Measurements from ENCODE around the gene OBP2A.
A peak's percentile ranks its signal among the peaks of the same experiment; 100 is the strongest.
"Not testable (repeated sequence)": the region's sequence is repeated elsewhere in the genome, so short reads cannot be mapped to it uniquely, and the experiment has no call there.

The OBP2A gene

DNA sequence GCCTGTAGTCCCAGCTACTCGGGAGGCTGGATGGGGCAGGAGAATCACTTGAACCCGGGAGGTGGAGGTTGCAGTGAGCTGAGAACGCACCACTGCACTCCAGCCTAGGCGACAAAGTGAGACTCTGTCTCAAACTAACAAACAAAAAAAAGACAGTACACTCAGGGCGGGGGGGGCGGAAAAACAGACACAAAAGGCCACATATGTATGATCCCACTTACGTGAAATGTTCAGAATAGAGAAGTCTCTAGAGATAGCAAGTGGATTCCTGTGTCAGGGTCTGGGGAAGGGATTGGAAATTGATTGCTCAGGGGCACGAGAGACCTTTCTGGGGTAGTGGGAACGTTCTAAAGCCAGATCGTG, 33.7 kb upstream of the OBP2A start:
- ATAC-seq (no peak), DNase-seq (no peak)

DNA sequence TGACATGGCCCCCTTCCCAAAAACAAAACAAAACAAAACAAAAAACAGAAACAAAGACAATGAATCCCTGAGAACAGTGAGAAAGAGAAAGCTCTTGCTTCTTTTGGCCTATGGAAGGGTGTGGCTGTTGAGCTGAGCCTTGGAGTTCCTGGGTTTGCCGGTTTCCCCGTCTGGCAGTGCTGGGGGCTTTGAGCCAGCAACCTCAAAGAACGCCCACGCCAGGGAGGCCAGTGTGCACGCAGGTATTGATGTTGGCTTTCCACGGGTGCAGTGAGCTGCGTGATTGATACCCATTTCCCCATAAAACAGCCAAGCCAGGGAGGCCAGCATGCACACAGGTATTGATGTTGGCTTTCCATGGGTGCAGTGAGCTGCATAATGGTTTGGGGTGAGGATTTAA, 33.0 kb upstream of the OBP2A start:
- ATAC-seq, result no peak
- no peak for DNase-seq

DNA sequence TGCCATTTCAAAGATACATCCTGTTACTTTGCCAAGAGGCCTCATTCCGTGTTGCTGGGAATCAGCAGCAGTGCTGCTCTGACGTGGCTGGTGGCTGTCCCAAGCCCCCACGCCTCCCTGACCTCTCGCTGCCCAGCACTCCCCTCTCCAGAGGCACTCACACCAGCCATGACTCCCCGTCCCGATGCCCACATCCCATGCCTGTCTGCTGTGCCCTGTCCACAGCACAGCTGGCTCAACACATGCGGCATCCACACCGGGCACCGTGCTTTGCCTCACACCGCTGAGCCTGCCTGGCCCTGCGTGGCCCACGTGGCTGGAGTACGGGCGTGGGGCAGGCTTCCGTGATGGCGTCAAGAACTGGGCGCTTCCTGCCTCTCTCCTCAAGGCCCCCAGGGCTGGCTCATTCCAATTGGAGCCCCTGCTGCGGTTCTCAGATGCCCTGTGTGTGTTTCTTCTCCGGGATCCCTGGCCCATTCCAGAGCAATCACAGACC, 32.5 kb upstream of the OBP2A start:
- ATAC-seq (no peak), DNase-seq (no peak)

DNA sequence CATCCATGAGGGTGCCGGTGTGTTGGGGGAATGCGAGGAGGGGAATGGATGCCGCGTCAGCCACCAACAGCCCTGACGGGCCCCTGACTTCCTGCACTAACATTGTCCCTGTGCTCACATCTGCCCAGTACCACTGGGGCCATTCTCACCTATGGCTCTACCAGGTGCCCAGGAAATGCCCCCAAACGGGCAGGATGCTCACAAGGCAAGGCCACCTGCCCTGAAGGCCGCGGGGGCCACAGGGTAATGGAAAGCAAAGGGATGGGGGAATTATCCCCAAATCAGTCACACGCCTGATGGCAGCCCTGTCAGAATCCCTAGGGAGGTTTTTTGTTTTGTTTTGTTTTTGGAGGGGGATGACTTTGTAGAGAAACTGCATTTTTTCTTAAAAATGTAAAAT, 32.0 kb upstream of the OBP2A start:
- not testable (repeated sequence) for DNase-seq, ATAC-seq

DNA sequence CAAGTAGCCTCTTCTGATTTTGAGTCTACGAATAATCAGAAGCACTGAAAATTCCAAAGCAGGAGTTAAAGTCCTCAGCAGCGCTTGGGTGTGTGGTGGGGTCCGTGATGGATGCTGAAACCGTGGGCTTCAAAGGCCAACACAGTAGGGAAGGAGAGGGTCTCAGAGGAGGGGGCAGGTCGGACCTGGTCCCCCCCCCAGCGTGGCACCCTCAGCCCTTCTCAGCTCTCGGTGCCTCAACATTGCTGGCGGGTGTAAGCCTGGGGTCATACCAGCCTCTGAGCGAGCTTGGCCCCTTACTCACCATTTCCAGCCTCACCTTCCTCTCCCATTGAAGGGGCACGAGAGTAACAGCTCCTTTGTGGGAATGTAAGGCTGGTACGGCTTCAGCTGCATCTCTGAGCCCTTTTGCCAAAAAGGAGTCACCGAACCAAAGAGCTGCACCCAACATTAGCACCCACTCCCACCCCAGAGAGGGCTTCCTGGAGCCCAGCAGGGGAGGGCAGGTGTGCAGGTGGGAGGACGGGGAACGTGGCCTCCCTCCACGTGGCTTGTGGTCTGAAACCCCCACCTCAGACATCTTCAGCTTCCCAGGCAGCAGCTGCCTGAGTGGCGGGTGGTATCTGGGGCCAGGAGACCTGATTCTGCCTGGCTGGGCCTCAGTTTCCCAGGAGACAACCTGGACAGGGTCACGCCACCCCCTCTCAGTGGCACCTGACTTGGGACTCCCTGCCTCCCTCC, 31.4 kb upstream of the OBP2A start:
- DNase-seq (no peak), ATAC-seq (no peak)

DNA sequence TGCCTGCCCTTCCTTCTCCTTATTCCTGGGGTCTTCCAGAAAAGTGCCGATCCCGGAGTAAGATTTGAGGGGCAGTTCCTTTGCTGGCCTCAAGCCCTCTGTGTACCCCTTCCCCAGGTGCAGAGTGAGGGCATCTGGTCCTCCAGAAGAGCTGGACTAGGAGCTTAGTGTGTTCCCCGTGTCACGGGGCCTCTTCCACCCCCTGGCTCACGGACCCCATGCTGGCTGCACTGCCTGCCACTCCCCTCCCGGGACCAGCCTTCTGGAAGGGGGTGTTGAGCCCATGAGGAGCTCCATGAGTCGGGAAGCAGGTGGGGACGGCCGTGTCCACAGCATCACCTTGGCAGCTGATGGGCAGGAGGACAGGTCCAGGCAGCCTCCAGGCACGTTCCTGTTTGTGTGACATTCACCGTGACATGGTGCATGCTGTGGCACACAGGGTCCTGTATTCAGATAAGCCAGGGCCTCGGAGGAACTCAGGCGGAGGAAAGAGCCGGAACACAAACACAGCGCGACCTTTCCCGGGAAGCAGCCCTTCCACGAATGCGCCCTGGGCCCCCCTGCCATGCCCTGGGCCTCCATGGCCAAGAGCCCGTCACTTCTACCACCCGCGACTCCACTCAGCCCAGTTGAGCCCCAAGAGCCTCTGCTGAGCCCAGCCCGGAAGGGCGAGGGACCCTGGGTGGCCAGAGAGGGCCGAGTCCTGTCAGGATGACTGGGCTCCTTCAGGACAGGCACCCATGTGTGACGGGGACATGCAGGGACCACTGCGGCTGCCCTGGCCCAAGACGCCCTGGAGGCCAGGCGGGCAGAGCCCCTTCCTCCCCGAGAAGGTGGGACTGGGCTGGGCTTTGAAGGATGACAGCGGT, 30.6 kb upstream of the OBP2A start:
- ATAC-seq, result no peak
- no peak for DNase-seq

DNA sequence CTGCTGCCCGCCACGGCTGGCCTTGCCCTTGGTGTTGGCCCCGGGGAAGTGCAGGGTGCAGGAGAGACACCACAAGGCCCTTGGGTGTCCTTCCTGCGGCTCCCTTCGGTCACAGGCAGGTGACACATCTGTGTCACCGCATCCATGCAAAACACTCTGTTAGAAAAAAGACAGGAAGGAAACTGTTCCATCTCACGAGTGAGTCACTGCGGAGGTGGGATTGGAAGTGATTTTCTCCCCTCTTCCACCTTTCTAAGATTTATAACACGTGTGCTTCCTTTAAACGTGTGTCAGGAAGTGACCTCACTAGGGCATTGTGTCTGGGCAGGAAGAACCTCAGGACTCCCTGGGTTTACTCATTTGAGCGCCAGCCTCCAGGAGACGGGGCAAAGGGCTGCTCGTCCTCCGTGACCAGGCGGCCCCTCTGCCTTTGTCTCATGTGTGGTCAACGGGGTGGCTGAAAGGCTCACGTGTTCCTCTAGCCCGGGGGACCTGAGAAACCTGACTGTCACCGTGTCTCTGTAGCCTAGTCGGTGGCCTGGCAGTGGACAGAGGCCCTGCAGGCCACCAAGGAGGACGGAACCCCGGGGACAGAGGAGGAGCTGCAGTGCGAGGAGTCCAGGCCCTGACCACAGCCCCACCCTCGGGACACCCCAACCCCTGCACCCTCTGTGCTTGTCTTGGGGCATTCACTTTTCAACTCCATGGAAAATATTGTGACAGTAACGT, 29.6 kb upstream of the OBP2A start:
- ATAC-seq, result peak; percentile 28
- no peak for DNase-seq

DNA sequence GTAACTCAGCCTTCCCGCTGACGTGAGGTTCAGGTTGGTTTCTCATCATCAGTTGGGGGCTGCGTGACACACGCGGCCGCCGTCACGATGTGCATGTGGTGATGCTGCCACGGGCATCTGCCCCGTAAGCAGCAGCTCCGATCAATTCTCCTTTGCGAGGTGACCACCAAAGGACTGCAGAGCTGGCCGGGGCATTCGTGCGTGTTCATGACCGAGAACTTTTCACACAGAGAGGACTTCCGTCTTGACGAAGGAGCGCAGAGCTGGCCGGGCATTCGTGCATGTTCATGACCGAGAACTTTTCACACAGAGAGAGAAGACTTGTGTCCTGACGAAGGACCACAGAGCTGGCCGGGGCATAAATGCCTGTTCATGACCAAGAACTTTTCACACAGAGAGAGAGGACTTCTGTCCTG, 28.5 kb upstream of the OBP2A start:
- ATAC-seq, result no peak
- no peak for DNase-seq

DNA sequence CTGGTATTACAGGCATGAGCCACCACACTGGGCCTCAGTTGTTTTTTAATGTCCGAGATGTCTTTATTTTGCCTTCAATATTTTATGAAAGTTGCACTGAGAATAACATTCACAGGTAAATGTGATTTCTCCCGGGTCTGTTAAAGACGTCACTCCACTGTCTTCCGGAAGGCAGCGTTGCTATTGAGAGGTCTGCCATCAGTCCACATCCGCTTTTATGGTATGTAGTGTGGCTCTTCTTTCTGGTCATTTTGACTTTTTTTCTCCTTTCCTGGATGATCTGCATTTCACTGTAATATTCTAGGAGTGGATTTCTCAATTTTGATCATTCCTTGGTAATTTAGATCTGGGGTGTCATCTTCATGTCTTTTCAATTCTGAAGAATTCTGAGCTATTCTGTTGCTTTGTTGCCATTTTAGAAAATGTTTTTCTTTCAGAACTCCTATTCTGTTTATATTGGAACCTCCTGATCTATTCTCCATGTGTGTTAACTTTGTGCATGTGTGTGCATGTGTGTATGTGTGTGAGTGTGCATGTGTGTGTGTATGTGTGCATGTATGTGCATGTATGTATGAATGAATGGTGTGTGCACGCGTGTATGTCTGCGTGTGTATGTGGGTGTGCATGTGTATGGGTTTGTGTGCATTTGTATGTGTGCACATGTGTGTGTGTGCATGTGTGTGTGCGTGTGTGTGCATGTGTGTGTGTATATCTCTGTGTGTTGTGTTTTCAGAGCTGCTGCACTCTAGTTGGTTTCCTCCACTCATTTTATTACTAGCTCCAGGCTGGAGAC, 26.6 kb upstream of the OBP2A start:
- no peak for DNase-seq
- no peak for ATAC-seq

DNA sequence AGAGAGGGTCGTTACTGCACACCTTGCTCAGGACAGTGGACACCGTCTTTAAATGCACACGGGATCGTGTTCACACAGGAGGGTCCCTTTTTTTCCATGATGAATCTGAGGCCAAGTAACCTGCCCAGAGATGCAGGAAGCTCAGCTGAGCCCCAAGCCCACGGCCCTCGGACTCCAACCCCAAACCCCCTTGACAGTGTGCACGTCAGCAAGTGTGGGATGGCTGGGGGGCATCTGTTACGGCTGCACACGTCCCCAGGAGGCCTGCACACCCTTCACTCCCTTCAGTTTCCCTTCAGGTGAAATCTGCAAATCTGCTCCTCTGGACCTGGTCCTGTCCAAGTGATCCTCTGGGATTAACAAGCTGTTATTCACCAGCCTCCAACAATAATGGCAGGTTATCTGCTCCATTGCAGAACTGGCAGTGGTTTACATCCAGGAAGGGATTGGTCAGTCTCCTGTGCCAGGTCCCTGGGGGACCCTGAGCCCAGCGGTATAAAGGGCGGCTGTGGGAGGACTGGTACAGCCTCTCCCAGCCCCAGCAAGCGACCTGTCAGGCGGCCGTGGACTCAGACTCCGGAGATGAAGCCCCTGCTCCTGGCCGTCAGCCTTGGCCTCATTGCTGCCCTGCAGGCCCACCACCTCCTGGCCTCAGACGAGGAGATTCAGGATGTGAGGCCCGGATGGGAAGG, 24.9 kb upstream of the OBP2A start, which contains the start of gene LCN1:
Gene LCN1, plus strand, starts transcription at position 525 of the 692 bp plus-strand sequence. Its CDS starts 58 bp downstream, at position 583.
- ATAC-seq, result no peak
- no peak for DNase-seq

DNA sequence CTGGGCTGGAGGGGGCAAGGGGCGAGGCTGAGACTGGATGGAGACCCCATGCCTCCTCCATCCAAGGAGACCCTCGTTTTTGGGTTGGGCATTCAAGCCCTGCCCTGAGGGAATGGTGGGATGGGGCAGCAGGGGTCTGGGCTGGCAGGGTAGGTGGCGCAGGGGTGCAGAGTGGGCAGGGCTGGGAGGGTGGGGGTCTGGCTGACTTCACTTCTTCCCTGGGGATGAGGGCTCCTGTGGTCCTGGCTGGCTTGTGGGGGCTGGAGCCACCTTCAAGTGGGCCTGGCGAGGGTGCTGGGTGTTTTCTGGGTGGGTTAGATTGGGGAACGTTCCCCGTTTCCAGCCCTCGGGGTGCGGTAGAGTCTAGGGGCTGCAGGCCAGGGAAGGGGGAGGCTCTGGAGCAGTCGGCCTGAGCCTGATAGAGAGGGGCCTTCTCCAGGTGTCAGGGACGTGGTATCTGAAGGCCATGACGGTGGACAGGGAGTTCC, 24.3 kb upstream of the OBP2A start:
- ATAC-seq, result no peak

DNA sequence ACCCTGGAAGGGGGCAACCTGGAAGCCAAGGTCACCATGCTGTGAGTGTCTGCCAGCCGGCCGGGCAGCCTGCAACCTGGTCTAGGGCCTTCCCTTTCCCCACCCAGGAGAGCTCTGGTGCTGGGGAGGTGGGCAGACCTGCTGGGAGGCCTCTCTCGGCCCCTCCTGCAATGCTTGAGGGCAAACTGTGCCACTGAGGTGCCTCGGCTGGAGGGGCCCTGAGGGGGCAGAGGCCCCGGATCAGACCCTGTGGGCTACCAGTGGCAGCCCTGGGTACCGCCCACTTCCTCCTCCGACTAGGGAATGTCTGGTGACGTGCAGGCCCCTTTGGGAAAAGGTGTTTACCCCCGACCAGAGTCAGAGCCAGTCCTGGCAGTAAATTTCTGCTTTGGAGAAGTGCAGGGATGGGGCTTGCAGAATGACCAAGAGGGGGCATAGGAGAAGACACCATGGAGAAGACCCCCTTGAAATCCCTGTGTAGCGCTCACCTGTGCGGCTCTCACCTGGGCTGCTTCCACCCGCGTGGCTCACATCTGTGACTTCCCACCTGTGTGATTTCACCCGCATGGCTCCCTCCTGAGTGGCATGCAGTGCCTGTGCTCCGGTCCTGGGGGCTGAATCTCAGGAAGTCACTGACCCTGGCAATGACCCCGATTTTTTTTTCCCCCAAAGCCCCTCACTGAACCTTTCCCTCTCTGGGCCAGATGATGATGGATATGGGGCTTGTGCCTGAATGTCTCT, 23.6 kb upstream of the OBP2A start:
- DNase-seq (no peak), ATAC-seq (no peak)

More for the DNA sequence above, 24.3 kb upstream of the OBP2A start:
- DNase-seq, result no peak

DNA sequence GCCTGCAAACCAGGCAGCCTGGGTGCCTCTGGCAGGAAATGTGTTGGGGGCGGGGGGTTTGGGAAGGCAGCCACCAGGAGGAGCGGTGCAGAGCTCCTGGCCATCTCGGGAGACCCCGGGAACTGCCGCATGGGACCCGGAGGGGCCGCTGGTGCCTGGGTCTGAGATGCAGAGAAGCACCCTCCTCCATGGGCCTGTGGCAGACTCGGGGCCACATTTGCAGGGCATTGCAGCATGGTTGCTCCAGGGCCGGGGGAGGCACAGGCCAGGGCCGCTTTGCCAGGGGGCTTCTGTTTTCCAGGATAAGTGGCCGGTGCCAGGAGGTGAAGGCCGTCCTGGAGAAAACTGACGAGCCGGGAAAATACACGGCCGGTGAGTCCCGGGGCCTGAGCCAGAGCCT, 23.0 kb upstream of the OBP2A start:
- ATAC-seq (no peak), DNase-seq (no peak)

DNA sequence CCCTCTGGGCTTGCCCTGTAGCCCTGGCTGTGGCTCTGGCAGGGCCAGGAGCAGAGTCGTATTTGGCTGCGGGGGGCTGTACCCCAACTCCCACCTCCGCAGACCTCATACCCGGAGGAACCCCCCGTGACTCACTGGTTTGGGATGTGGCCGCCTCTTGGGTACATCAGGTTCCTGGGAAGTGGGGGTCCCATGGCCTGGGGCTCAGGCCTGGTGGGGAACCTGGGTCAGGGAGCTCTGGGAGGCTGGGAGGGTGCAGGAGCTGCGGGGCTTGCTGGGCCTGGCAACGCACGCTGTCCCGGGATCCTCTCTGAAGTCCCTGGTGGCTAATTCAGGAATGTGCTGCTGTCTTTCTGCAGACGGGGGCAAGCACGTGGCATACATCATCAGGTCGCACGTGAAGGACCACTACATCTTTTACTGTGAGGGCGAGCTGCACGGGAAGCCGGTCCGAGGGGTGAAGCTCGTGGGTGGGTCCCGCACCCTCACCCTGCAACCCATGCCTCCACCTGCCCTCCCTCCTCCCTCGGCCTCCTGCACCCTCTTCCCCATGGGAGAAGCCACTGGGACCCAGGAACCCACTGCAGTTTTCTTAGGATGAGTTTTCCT, 22.3 kb upstream of the OBP2A start:
- DNase-seq (no peak), ATAC-seq (no peak)

DNA sequence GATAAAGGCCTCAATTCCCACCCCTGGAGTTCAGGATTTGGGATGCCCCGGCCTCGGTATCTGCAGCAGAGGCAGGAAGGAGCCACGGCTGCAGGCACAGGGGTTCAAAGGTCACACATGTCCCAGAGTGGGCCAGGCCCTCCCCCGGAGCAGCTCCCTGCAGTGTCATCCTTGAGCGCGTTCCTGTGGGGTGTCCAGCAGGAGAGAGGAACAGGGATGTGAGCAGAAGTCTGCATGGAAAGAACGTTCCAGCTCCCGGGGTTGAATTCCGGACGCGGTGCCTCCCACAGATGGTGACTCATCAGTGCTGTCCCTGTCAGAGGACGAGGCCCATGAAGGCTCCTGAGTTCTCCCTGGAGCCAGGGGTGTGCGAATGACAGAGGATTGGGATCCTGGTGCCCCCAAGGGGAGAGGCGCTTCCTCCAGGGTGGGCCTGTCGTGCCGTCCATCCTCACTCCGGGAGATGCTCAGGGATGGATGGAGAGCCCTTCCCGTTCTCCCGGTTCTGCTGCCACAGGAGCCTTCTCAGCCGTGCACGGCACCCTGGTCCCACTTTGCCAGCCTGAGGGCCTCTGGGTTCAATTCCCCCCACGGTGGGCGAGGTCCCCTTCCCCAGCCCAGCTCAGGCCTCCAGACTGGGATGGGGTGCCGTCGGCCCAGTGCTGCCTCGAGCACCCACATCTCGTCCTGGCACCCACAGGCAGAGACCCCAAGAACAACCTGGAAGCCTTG, 21.6 kb upstream of the OBP2A start:
- ATAC-seq (no peak), DNase-seq (no peak)

DNA sequence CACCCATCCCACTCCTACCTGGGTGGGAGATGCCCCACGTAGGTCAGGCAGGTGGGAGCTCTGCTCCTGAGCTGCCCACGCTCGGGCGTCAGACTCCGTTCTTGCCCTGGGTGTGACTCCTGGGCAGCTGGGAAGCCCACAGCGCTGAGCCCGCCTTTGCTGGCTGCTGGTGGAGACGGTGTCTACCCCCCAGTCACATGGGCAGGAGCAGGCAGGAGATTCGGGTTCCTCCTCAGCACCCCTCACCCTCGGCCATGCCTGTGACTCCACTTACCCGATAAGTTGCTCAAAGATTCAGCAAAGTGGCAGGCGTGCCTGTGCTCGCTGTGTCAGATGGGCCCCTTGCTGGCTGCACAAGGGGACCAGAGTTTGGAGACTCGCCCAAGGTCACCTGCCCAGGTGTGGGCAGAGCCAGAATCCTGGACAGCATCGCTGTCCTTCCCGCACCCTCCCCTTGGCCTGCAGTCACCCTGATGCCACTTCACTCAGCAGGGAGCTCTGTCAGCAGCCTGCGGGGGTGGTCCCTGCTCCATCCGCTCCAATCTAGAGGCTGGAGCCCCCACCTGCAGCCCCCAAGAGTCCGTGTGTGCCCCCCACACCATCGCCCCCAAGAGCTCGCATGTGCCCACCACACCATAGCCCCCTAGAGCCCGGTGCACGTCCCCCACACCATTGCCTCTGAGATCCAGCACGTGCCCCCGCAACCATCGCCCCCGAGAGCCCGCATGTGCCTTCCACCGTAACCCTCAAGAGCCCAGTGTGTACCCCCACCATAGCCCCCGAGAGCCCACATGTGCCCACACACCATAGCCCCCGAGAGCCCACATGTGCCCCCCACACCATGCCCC, 20.5 kb upstream of the OBP2A start:
- ATAC-seq, result no peak
- DNase-seq, result no peak

DNA sequence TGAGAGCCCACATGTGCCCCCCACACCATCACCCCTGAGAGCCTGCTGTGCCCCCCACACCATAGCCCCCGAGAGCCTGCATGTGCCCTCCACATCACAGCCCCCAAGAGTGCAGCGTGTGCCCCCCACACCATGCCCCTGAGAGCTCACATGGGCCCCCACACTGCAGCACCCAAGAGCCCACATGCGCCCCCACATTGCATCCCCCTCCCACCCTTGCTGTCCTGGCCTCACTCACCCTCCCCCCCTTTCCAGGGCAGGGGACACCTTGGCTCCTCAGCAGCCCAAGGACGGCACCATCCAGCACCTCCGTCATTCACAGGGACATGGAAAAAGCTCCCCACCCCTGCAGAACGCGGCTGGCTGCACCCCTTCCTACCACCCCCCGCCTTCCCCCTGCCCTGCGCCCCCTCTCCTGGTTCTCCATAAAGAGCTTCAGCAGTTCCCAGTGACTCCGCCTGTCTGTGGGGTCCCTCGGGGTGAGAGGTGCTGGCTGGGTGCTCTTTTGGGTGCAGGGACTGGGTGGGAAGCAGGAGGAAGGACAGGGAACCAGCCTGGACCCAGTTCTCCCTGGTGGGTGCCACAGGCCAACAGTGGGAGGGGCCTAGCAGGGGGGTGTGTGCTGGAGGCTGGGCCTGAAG, 19.7 kb upstream of the OBP2A start:
- ATAC-seq (no peak), DNase-seq (no peak)

Data from stimulated activated naive CD8-positive, alpha-beta T cell treated with anti-CD3 and anti-CD28 coated beads, Interleukin-15, Interleukin-2, amounts not matched to agents 100 U/mL and 50 U/mL, for 24 hours (primary cell).